Duodenal mucosa (tissue), 2 donors: ENCODE data around the gene SLC25A26.
A peak's percentile ranks its signal among the peaks of the same experiment; 100 is the strongest.
"Not testable (repeated sequence)": the region's sequence is repeated elsewhere in the genome, so short reads cannot be mapped to it uniquely, and the experiment has no call there.

Source experiments
- H3K27ac ChIP-seq: one replicate; pipeline ENCODE4 v1.7.0; 2013; ENCODE audit warnings: low read depth, low read length
- H3K27me3 ChIP-seq, 2 donors: one replicate each; pipeline ENCODE4 v1.7.0; 2013; ENCODE audit warnings: low read length in 2 of 2, control low read depth in 1 of 2; ENCODE audit not compliant: insufficient read depth in 2 of 2, control insufficient read depth in 1 of 2
- H3K36me3 ChIP-seq, 2 donors: one replicate each; pipeline ENCODE4 v1.7.0; 2013; ENCODE audit warnings: low read length in 2 of 2, control low read depth in 1 of 2; ENCODE audit not compliant: insufficient read depth in 2 of 2, control insufficient read depth in 1 of 2
- H3K4me1 ChIP-seq, 2 donors: one replicate each; pipeline ENCODE4 v1.7.0; 2013; ENCODE audit warnings: low read length in 2 of 2, control low read depth in 1 of 2; ENCODE audit not compliant: insufficient read depth in 2 of 2, control insufficient read depth in 1 of 2
- H3K4me3 ChIP-seq, 2 donors: one replicate each; pipeline ENCODE4 v1.7.0; 2013; ENCODE audit warnings: low read length in 2 of 2, low read depth in 1 of 2
- H3K9ac ChIP-seq, 2 donors: one replicate each; pipeline ENCODE4 v1.7.0; 2013; ENCODE audit warnings: low read length in 2 of 2, low read depth in 1 of 2
- H3K9me3 ChIP-seq, 2 donors: one replicate each; pipeline ENCODE4 v1.7.0; 2013; ENCODE audit warnings: low read length in 2 of 2, control low read depth in 1 of 2; ENCODE audit not compliant: control insufficient read depth in 1 of 2

Gene SLC25A26

DNA sequence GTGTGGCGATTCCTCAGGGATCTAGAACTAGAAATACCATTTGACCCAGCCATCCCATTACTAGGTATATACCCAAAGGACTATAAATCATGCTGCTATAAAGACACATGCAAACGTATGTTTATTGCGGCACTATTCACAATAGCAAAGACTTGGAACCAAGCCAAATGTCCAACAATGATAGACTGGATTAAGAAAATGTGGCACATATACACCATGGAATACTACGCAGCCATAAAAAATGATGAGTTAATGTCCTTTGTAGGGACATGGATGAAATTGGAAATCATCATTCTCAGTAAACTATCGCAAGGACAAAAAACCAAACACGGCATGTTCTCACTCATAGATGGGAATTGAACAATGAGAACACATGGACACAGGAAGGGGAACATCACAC lies 54.0 kb downstream of the SLC25A26 start:
- H3K27ac ChIP-seq, H3K27me3 ChIP-seq, H3K9ac ChIP-seq, H3K4me1 ChIP-seq, H3K36me3 ChIP-seq, H3K9me3 ChIP-seq, H3K4me3 ChIP-seq: not testable (repeated sequence)

- Histone ChIP-seq H3K4me1 (no peaks in the 10 kb centered on the region), H3K9ac (peak overlapping the region in 1 of 2 donors; percentile 6), H3K4me3 (no peak overlapping the region), H3K27me3 (no peaks in the 10 kb centered on the region), H3K36me3 (no peaks in the 10 kb centered on the region), H3K27ac (no peak overlapping the region), H3K9me3 (no peaks in the 10 kb centered on the region)
Observed at GRCh38 chr3:66276705-66277274, 56.0 kb downstream of the SLC25A26 start.

- Histone ChIP-seq H3K36me3 (no peaks in the 10 kb centered on the region), H3K9me3 (no peaks in the 10 kb centered on the region), H3K9ac (no peak overlapping the region), H3K27ac (no peak overlapping the region), H3K4me3 (no peak overlapping the region), H3K4me1 (no peaks in the 10 kb centered on the region), H3K27me3 (no peaks in the 10 kb centered on the region)
Observed at GRCh38 chr3:66279168-66279567, 58.4 kb downstream of the SLC25A26 start.

DNA sequence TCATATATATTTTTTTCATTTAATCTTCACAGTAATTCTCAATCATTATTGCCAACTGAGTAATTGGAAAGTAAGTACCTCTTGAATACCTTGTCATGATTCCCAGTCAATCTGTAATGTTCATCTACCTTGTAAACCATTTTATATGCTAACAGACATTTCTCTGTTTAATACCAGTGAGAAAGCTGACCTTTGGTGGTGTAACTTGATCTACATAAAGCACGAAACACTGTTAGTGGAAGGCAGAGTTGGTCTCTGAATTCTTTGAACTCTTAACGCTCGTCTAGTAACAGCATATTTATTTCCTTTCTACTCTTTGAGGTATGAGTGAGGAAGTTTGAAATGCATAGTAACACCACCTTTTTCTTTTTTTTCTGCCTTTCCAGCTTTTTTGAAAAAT lies 59.5 kb downstream of the SLC25A26 start:
- H3K4me3 ChIP-seq, result no peak overlapping the region
- H3K9ac ChIP-seq, result no peak overlapping the region
- no peaks in the 10 kb centered on the region for H3K9me3 ChIP-seq
- no peaks in the 10 kb centered on the region for H3K4me1 ChIP-seq
- H3K27me3 ChIP-seq, result no peaks in the 10 kb centered on the region
- no peak overlapping the region for H3K27ac ChIP-seq
- H3K36me3 ChIP-seq, result no peaks in the 10 kb centered on the region

DNA sequence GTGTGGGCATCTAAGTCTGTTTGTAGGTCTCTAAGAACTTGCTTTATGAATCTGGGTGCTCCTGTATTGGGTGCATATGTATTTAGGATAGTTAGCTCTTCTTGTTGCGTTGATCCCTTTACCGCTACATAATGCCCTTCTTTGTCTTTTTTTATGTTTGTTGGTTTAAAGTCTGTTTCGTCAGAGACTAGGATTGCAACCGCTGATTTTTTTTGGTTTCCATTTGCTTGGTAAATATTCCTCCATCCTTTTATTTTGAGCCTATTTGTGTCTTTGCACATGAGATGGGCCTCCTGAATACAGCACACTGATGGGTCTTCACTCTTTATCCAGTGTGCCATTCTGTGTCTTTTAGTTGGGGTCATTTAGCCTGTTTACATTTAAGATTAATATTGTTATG lies 71.1 kb downstream of the SLC25A26 start:
- not testable (repeated sequence) for H3K27me3 ChIP-seq, H3K9ac ChIP-seq, H3K4me1 ChIP-seq, H3K27ac ChIP-seq, H3K36me3 ChIP-seq, H3K4me3 ChIP-seq, H3K9me3 ChIP-seq

- H3K4me1 ChIP-seq, result peaks cover 3 to 17% of the 10 kb centered on the region in 2 donors
- H3K27ac ChIP-seq, result no peak overlapping the region
- no peak overlapping the region for H3K9ac ChIP-seq
Observed at GRCh38 chr3:66297260-66297873, 76.6 kb downstream of the SLC25A26 start.

DNA sequence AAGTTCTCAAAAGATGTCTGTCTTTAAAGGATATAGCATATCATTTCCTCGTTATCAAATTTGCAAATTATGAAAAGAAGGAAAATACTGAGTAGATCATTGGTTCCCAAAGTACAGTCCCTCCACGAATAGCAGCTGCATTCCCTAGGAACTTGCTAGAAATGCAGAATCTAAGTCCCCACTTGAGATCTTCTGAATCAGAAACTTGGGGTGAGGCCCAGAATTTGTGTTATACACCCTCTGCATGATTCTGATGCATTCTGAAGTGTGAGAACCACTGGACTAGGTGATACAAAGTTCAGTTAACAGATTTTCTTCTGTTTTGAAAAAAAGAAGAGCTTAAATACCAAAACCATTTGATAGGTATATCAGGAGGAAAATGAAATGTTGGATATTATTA lies 77.1 kb downstream of the SLC25A26 start:
- no peak overlapping the region for H3K9ac ChIP-seq
- no peaks in the 10 kb centered on the region for H3K27me3 ChIP-seq
- H3K9me3 ChIP-seq, result no peaks in the 10 kb centered on the region
- H3K4me1 ChIP-seq, result peaks cover 3 to 17% of the 10 kb centered on the region in 2 donors
- no peak overlapping the region for H3K27ac ChIP-seq
- H3K36me3 ChIP-seq, result no peaks in the 10 kb centered on the region
- H3K4me3 ChIP-seq, result no peak overlapping the region

More at GRCh38 chr3:66297260-66297873, 76.6 kb downstream of the SLC25A26 start:
- H3K4me3 ChIP-seq, result no peak overlapping the region
- H3K9me3 ChIP-seq, result no peaks in the 10 kb centered on the region
- no peaks in the 10 kb centered on the region for H3K27me3 ChIP-seq
- H3K36me3 ChIP-seq, result no peaks in the 10 kb centered on the region

- H3K9me3 ChIP-seq, result no peaks in the 10 kb centered on the region
- no peak overlapping the region for H3K4me3 ChIP-seq
- H3K27me3 ChIP-seq, result no peaks in the 10 kb centered on the region
- peaks cover 3 to 17% of the 10 kb centered on the region in 2 donors for H3K4me1 ChIP-seq
- no peaks in the 10 kb centered on the region for H3K36me3 ChIP-seq
- no peak overlapping the region for H3K9ac ChIP-seq
- H3K27ac ChIP-seq, result no peak overlapping the region
Observed at GRCh38 chr3:66298591-66298990, 77.8 kb downstream of the SLC25A26 start.

GRCh38 chr3:66299085-66299484 lies 78.3 kb downstream of the SLC25A26 start:
- Histone ChIP-seq H3K4me3 (peak overlapping the region in 1 of 2 donors; percentile 30), H3K4me1 (peaks cover 3 to 17% of the 10 kb centered on the region in 2 donors)
- not testable (repeated sequence) for H3K9ac ChIP-seq, H3K9me3 ChIP-seq, H3K36me3 ChIP-seq, H3K27me3 ChIP-seq, H3K27ac ChIP-seq

DNA sequence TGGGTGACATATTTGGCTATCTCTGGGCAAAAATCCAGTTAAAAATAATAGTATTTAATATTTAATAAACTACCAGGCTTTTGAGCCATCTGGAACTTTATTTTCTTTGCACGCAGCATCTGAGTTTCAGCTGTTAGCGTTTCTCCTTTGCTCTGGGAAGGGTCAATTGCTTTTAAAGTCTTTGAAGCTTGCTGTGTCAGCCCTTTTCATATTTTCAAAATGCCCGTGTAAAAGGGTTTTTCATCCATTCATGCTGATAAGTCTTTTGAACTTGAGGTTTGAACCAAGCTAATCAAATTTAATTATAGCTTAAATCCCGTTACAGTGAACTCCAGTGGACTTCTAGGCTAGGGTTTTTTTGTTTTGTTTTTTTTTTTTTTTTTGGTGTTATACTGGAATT lies 79.1 kb downstream of the SLC25A26 start:
- Histone ChIP-seq H3K27me3 (no peaks in the 10 kb centered on the region), H3K4me1 (peaks cover 3 to 17% of the 10 kb centered on the region in 2 donors), H3K27ac (no peak overlapping the region), H3K9me3 (no peaks in the 10 kb centered on the region), H3K4me3 (no peak overlapping the region), H3K9ac (no peak overlapping the region), H3K36me3 (no peaks in the 10 kb centered on the region)
